Panc1 (cell line): ENCODE data around the gene PTTG1IP. TPM values are rescaled to one million over a fixed set of nuclear protein-coding genes. Genes with fewer than 3 reads are reported as not detected.
"Not testable (repeated sequence)": the region's sequence is repeated elsewhere in the genome, so short reads cannot be mapped to it uniquely, and the experiment has no call there.

Experiments
- ATAC-seq: fragments of 200-7000 bp; cut with Tn5 transposase; 2 replicates; pipeline ENCODE4 v1.9.1; 2020; ENCODE audit warnings: mild to moderate bottlenecking, moderate library complexity
- BruUV-seq: library from RNA; stranded (reverse); fragments of 400-500 nt; replicated peaks from 2 replicates; lab custom pipeline; 2021; lab: Mats Ljungman, UMichigan
- CTCF ChIA-PET: fragments of 300-600 bp; sonication (Branson Sonifier 250); formaldehyde crosslinking; loops from one replicate; lab custom pipeline; 2022; ENCODE audit warnings: antibody characterized with exemption; lab: Charles Lee
- POLR2A ChIA-PET: fragments of 300-600 bp; sonication (Branson Sonifier 250); formaldehyde crosslinking; loops from one replicate; lab custom pipeline; 2022; ENCODE audit warnings: antibody characterized with exemption; lab: Charles Lee
- DNase-seq: peaks from one replicate; pipeline ENCODE4 v3.0.0-alpha.2; 2010; ENCODE audit warnings: low read depth, low spot score
- H3K27ac ChIP-seq: 2 replicates; pipeline ENCODE4 v1.5.1; 2011; ENCODE audit warnings: mild to moderate bottlenecking, low read length, inconsistent platforms
- H3K27me3 ChIP-seq: fragments of 200-500 bp; sonication (Bioruptor generic); 2 replicates; pipeline ENCODE4 v1.6.0; 2014; ENCODE audit warnings: low read length, inconsistent platforms; ENCODE audit not compliant: control insufficient read depth, insufficient read depth
- H3K36me3 ChIP-seq: fragments of 200-500 bp; sonication (Bioruptor generic); 2 replicates; pipeline ENCODE4 v1.5.1; 2014; ENCODE audit warnings: inconsistent platforms, mild to moderate bottlenecking, low read length, moderate library complexity; ENCODE audit not compliant: control insufficient read depth, insufficient read depth
- H3K4me1 ChIP-seq: 2 replicates; pipeline ENCODE4 v1.5.1; 2011; ENCODE audit warnings: inconsistent platforms, mild to moderate bottlenecking, low read length, moderate library complexity; ENCODE audit not compliant: control insufficient read depth, insufficient read depth
- H3K4me3 ChIP-seq, 2 experiments: 2 replicates each; pipeline ENCODE4 v1.5.1; 2011 to 2012; ENCODE audit warnings: low read depth in 2 of 2, low read length in 2 of 2, mild to moderate bottlenecking in 2 of 2, inconsistent platforms in 1 of 2, moderate library complexity in 1 of 2
- H3K9me3 ChIP-seq: fragments of 200-500 bp; sonication (Bioruptor generic); 2 replicates; pipeline ENCODE4 v1.5.1; 2014; ENCODE audit warnings: low read depth, mild to moderate bottlenecking, inconsistent platforms, low read length, moderate library complexity; ENCODE audit not compliant: control insufficient read depth, insufficient read depth
- POLR2AphosphoS5 ChIP-seq: IDR thresholded peaks from 2 replicates; pipeline ENCODE4 v1.6.1; 2012; ENCODE audit warnings: mild to moderate bottlenecking, low read depth, low read length, moderate library complexity
- SIN3A ChIP-seq: IDR thresholded peaks from 2 replicates; pipeline ENCODE4 v1.6.1; 2012; ENCODE audit warnings: low read depth, mild to moderate bottlenecking, low read length, moderate library complexity, borderline replicate concordance; ENCODE audit not compliant: insufficient read depth
- TCF7L2 ChIP-seq: IDR thresholded peaks from 2 replicates; pipeline ENCODE4 v1.6.1; 2011; ENCODE audit warnings: mild to moderate bottlenecking, low read depth, low read length, inconsistent platforms
- in situ Hi-C: cut with HindIII; loops from 2 replicates; pipeline ENCODE4 v1.10.0; 2016; ENCODE audit warnings: low sequenced_read_pairs, low pct_unique_long_range_greater_than_20kb
- intact Hi-C: fragments of 100-400 bp; cut with micrococcal nuclease; formaldehyde crosslinking; loops from one replicate; pipeline ENCODE4 v1.10.0; 2022; ENCODE audit not compliant: unreplicated experiment
- total RNA-seq: library from RNA; stranded (reverse); gene quantifications from one replicate; pipeline ENCODE4 v1.2.1, GENCODE V29; 2021; ENCODE audit not compliant: unreplicated experiment
- TF ChIP-seq, protein P1 (sequence below), 2 experiments: IDR thresholded peaks; 2 replicates each; pipeline ENCODE4 v1.6.1; 2011 to 2012; ENCODE audit warnings: low read depth in 2 of 2, control low read depth in 1 of 2, low read length in 1 of 2, mild to moderate bottlenecking in 1 of 2, moderate library complexity in 1 of 2; ENCODE audit not compliant: insufficient read depth in 1 of 2
- TF ChIP-seq, protein P2 (sequence below): fragments of 450-650 bp; IDR thresholded peaks from 2 replicates; pipeline ENCODE4 v1.5.1; 2017; ENCODE audit warnings: mild to moderate bottlenecking

The PTTG1IP gene
- total RNA-seq, 1 experiment from 2014 or later: 226 TPM

- Histone ChIP-seq H3K4me1 (peaks cover 5% of the 10 kb centered on the region; the same call in 1 of the 2 replicates), H3K27ac (no peak overlapping the region), H3K27me3 (no peaks in the 10 kb centered on the region), H3K36me3 (no peaks in the 10 kb centered on the region), H3K4me3 (no peak overlapping the region), H3K9me3 (no peaks in the 10 kb centered on the region)
- TF ChIP-seq, protein P1, sequence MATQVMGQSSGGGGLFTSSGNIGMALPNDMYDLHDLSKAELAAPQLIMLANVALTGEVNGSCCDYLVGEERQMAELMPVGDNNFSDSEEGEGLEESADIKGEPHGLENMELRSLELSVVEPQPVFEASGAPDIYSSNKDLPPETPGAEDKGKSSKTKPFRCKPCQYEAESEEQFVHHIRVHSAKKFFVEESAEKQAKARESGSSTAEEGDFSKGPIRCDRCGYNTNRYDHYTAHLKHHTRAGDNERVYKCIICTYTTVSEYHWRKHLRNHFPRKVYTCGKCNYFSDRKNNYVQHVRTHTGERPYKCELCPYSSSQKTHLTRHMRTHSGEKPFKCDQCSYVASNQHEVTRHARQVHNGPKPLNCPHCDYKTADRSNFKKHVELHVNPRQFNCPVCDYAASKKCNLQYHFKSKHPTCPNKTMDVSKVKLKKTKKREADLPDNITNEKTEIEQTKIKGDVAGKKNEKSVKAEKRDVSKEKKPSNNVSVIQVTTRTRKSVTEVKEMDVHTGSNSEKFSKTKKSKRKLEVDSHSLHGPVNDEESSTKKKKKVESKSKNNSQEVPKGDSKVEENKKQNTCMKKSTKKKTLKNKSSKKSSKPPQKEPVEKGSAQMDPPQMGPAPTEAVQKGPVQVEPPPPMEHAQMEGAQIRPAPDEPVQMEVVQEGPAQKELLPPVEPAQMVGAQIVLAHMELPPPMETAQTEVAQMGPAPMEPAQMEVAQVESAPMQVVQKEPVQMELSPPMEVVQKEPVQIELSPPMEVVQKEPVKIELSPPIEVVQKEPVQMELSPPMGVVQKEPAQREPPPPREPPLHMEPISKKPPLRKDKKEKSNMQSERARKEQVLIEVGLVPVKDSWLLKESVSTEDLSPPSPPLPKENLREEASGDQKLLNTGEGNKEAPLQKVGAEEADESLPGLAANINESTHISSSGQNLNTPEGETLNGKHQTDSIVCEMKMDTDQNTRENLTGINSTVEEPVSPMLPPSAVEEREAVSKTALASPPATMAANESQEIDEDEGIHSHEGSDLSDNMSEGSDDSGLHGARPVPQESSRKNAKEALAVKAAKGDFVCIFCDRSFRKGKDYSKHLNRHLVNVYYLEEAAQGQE (IDR thresholded peaks at IDR 0.05; ENCODE audit: insufficient read depth in 1 of 2, low read depth in 2 of 2, low read length in 1 of 2): no peak
- TF ChIP-seq TCF7L2: no peak
- TF ChIP-seq, protein P2, sequence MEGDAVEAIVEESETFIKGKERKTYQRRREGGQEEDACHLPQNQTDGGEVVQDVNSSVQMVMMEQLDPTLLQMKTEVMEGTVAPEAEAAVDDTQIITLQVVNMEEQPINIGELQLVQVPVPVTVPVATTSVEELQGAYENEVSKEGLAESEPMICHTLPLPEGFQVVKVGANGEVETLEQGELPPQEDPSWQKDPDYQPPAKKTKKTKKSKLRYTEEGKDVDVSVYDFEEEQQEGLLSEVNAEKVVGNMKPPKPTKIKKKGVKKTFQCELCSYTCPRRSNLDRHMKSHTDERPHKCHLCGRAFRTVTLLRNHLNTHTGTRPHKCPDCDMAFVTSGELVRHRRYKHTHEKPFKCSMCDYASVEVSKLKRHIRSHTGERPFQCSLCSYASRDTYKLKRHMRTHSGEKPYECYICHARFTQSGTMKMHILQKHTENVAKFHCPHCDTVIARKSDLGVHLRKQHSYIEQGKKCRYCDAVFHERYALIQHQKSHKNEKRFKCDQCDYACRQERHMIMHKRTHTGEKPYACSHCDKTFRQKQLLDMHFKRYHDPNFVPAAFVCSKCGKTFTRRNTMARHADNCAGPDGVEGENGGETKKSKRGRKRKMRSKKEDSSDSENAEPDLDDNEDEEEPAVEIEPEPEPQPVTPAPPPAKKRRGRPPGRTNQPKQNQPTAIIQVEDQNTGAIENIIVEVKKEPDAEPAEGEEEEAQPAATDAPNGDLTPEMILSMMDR: no peak
- TF ChIP-seq SIN3A: no peak
- TF ChIP-seq POLR2AphosphoS5: no peak
- intact Hi-C loops (no loop called here), in situ Hi-C loops (no loop called here)
- ATAC-seq: no peak
- ChIA-PET POLR2A (no interaction called here), CTCF (no interaction called here)
- no TSS peak for BruUV-seq
- DNase-seq: no peak
Measured at GRCh38 chr21:44834231-44834950, 39.1 kb downstream of the PTTG1IP start.

DNA sequence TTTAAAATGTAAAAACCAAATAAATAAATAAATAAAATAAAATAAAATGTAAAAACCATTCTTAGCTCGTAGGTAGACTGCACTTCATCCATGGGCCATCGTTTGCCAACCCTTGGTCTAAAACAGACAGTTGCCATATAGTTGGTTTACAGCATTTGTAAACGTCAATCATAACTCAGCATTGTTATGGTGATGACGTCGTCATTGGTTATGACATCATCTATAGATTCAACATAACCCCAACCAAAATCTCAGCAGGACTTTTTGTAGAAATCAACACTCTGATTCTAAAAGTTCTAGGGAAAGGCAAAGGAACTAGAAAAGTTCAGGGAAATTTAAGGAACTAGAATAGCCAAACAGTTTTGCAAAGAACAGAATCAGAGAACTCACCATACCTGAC lies 39.8 kb downstream of the PTTG1IP start:
- POLR2A ChIA-PET: no interaction called here
- ATAC-seq: no peak
- no peak for DNase-seq
- in situ Hi-C loops (no loop called here), intact Hi-C loops (no loop called here)
- Histone ChIP-seq H3K4me1 (peaks cover 5% of the 10 kb centered on the region; the same call in 1 of the 2 replicates), H3K36me3 (no peaks in the 10 kb centered on the region), H3K27ac (no peak overlapping the region), H3K4me3 (no peak overlapping the region), H3K9me3 (peaks cover 5% of the 10 kb centered on the region; the same call in 1 of the 2 replicates), H3K27me3 (no peaks in the 10 kb centered on the region)
- CTCF ChIA-PET: no interaction called here
- BruUV-seq: no TSS peak
- no peak for TF ChIP-seq TCF7L2
- TF ChIP-seq, protein P2: no peak
- TF ChIP-seq POLR2AphosphoS5: no peak
- TF ChIP-seq SIN3A: no peak
- TF ChIP-seq, protein P1 (IDR thresholded peaks at IDR 0.05; ENCODE audit: insufficient read depth in 1 of 2, low read depth in 2 of 2, low read length in 1 of 2): no peak

DNA sequence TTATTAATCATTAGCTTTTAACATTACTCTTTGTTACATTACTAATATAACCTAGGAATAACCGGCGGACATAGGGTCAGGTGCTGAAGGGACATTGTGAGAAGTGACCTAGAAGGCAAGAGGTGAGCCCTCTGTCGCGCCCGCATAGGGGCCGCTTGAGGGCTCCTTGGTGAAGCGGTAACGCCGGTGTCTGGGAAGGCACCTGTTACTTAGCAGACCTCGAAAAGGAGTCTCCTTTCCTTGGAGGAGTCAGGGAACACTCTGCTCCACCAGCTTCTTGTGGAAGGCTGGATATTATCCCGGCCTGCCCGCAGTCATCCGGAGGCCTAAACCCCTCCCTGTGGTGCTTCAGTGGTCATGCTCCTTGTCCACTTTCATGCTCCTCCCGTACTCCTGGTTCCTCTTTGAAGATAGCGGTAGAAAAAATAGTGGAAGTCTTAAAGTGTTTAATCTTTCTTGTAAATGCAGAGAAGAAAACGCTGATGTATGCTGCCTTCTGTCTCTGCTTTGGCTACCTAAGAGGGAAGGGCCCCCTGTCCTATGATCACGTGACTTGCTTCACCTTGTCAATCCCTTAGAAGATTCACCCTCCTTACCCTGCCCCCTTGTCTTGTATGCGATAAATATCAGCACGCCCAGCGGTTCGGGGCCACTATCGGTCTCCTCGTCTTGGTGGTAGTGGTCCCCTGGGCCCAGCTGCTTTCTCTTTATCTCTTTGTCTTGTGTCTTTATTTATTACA lies 40.8 kb downstream of the PTTG1IP start:
- intact Hi-C loops, in situ Hi-C loops, H3K9me3 ChIP-seq, H3K27me3 ChIP-seq, ATAC-seq, BruUV-seq, H3K4me3 ChIP-seq, H3K4me1 ChIP-seq, H3K27ac ChIP-seq, DNase-seq, POLR2A ChIA-PET, H3K36me3 ChIP-seq: not testable (repeated sequence)
- CTCF ChIA-PET: interaction anchor here (0.6 kb wide), 1 partner anchor 99 kb away, joined by 8 read pairs; no protein-coding TSS in a partner anchor
